Suprapubic skin (tissue), 3 donors: ENCODE results near the gene ELF1.

Source experiments
- CTCF ChIP-seq, 2 donors: fragments of 200-600 bp in 1 of 2; fragments of 450-650 bp in 1 of 2; sonication (generic) in 1 of 2; IDR thresholded peaks; one replicate each; pipeline ENCODE4 v1.5.1; 2016 to 2019; ENCODE audit warnings: antibody characterized with exemption in 2 of 2, mild to moderate bottlenecking in 1 of 2, moderate library complexity in 1 of 2
- EP300 ChIP-seq: sonication (generic); formaldehyde crosslinking; IDR thresholded peaks from one replicate; pipeline ENCODE4 v1.6.1; 2017; ENCODE audit warnings: antibody characterized with exemption
- POLR2A ChIP-seq, 2 donors: fragments of 450-650 bp; IDR thresholded peaks; one replicate each; pipeline ENCODE4 v1.6.1; 2017; ENCODE audit warnings: antibody characterized with exemption in 2 of 2, mild to moderate bottlenecking in 2 of 2, moderate library complexity in 2 of 2

- TF ChIP-seq CTCF (IDR thresholded peaks at IDR 0.05) (no peak), EP300 (no peak), POLR2A (IDR thresholded peaks at IDR 0.05) (no peak)
Observed at GRCh38 chr13:41052441-41052840, 33.3 kb upstream of the ELF1 start.
